ENCODE measurements around the gene CCDC107. TPM values are rescaled to one million over a fixed set of nuclear protein-coding genes. Genes with fewer than 3 reads are reported as not detected.
A peak's percentile ranks its signal among the peaks of the same experiment; 100 is the strongest.
"Not testable (repeated sequence)": the region's sequence is repeated elsewhere in the genome, so short reads cannot be mapped to it uniquely, and the experiment has no call there.

The CCDC107 gene, protein sequence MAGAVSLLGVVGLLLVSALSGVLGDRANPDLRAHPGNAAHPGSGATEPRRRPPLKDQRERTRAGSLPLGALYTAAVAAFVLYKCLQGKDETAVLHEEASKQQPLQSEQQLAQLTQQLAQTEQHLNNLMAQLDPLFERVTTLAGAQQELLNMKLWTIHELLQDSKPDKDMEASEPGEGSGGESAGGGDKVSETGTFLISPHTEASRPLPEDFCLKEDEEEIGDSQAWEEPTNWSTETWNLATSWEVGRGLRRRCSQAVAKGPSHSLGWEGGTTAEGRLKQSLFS
- polyA plus RNA-seq (2012; ENCODE audit: missing spikeins), result 12.7 TPM

DNA sequence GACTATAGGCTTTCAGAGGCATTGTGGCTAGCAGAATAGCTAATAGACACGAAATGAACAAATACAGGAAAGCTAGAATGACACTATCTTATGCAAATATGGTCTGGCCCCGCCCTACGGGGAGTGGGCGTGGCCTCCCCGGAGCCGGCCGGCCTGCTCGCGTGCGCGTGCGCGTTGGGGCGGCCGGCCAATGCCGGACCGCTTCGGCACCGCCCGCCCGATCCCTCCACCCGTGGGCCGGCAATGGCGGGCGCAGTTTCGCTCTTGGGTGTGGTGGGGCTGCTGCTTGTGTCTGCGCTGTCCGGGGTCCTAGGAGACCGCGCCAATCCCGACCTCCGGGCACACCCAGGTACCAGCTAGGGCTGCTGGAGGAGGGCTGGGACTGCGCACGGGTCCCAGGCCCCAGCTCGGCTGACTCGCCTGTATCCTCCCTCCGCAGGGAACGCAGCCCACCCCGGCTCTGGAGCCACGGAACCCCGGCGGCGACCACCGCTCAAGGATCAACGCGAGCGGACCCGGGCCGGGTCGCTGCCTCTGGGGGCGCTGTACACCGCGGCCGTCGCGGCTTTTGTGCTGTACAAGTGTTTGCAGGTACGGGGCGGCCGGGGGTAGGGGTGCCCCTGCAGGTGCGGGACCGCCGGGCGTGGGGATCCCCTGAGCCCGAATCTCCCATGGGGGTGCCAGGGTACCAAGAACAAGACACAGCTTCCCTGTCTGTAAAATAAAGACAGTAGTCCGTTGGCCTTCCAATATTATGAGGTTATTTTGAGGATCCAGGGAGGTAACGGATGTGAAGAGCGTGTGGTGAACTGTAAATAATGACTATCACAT lies at the start of gene CCDC107:
Gene CCDC107, plus strand, starts transcription at position 156 of the 831 bp plus-strand sequence. Its CDS starts 88 bp downstream, at position 244.
- peak; percentile 58 for FAIRE-seq
- TF ChIP-seq POLR2AphosphoS5 (IDR thresholded peaks at IDR 0.05; ENCODE audit: low read depth, low read length) (0 out of 2 replicates have a peak, but pooled peaks have one; percentile 42), TAF1 (IDR thresholded peaks at IDR 0.05; ENCODE audit: borderline replicate concordance, low read depth, low read length) (peak; percentile 58; the same call in 1 of the 2 replicates), POLR2A (IDR thresholded peaks at IDR 0.05; ENCODE audit: low read depth, low read length) (peak; percentile 77; the same call in 1 of the 2 replicates)
- DNase-seq (ENCODE audit: insufficient read length), result peak; percentile 87

DNA sequence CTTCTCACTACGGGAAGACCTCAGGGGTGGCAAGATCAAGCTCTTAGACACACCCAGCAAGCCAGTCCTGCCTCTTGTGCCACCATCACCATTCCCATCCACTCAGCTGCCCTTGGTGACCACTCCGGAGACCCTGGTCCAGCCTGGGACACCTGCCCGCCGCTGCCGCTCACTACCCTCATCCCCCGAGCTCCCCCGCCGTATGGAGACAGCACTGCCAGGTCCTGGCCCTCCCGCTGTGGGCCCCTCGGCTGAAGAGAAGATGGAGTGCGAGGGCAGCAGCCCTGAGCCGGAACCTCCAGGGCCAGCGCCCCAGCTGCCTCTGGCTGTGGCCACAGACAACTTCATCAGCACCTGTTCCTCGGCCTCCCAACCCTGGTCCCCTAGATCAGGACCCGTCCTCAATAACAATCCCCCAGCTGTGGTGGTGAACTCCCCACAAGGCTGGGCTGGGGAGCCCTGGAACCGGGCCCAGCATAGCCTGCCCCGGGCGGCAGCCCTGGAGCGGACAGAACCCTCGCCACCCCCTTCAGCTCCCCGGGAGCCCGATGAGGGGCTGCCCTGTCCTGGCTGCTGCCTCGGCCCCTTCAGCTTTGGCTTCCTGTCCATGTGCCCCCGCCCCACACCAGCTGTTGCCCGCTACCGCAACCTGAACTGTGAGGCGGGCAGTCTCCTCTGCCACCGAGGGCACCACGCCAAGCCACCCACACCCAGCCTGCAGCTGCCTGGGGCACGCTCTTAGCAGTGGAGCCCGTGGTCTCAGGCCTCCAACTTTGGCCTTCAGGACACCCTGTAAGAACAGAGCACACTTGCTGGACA lies 48.9 kb upstream of the CCDC107 start:
- TF ChIP-seq TAF1 (IDR thresholded peaks at IDR 0.05; ENCODE audit: borderline replicate concordance, low read depth, low read length) (no peak), POLR2AphosphoS5 (IDR thresholded peaks at IDR 0.05; ENCODE audit: low read depth, low read length) (no peak), POLR2A (IDR thresholded peaks at IDR 0.05; ENCODE audit: low read depth, low read length) (no peak)
- DNase-seq (ENCODE audit: insufficient read length), result no peak
- FAIRE-seq, result no peak

GRCh38 chr9:35609820-35610163 lies 48.3 kb upstream of the CCDC107 start:
- DNase-seq (ENCODE audit: insufficient read length), result no peak
- TF ChIP-seq POLR2AphosphoS5 (IDR thresholded peaks at IDR 0.05; ENCODE audit: low read depth, low read length) (no peak), POLR2A (IDR thresholded peaks at IDR 0.05; ENCODE audit: low read depth, low read length) (no peak), TAF1 (IDR thresholded peaks at IDR 0.05; ENCODE audit: borderline replicate concordance, low read depth, low read length) (no peak)
- FAIRE-seq, result no peak

GRCh38 chr9:35611230-35611797 lies 46.8 kb upstream of the CCDC107 start:
- DNase-seq (ENCODE audit: insufficient read length) (peak; percentile 46), FAIRE-seq (peak; percentile 58)
- TF ChIP-seq TAF1 (IDR thresholded peaks at IDR 0.05; ENCODE audit: borderline replicate concordance, low read depth, low read length), result no peak
- no peak for TF ChIP-seq POLR2A (IDR thresholded peaks at IDR 0.05; ENCODE audit: low read depth, low read length)

DNA sequence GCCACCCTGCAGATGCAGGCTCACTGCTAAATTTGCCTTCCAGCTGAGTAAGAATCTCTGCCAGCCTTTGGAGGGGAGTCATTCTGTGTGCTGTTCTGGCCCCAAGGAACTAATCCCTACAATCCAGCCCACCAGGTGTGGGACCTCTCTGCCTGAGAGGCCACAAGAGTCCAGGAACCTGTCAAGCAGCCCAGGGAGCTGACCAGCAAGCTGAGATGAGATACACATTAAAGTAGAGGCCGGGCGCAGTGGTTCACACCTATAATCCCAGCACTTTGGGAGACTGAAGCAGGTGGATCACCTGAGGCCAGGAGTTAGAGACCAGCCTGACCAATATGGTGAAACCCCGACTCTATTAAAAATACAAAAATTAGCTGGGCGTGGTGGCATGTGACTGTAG lies 46.0 kb upstream of the CCDC107 start:
- FAIRE-seq; DNase-seq (ENCODE audit: insufficient read length): not testable (repeated sequence)

- FAIRE-seq (no peak), DNase-seq (ENCODE audit: insufficient read length) (no peak)
- no peak for TF ChIP-seq TAF1 (IDR thresholded peaks at IDR 0.05; ENCODE audit: borderline replicate concordance, low read depth, low read length)
- no peak for TF ChIP-seq POLR2AphosphoS5 (IDR thresholded peaks at IDR 0.05; ENCODE audit: low read depth, low read length)
- no peak for TF ChIP-seq POLR2A (IDR thresholded peaks at IDR 0.05; ENCODE audit: low read depth, low read length)
Observed at GRCh38 chr9:35612843-35613242, 45.2 kb upstream of the CCDC107 start.

DNA sequence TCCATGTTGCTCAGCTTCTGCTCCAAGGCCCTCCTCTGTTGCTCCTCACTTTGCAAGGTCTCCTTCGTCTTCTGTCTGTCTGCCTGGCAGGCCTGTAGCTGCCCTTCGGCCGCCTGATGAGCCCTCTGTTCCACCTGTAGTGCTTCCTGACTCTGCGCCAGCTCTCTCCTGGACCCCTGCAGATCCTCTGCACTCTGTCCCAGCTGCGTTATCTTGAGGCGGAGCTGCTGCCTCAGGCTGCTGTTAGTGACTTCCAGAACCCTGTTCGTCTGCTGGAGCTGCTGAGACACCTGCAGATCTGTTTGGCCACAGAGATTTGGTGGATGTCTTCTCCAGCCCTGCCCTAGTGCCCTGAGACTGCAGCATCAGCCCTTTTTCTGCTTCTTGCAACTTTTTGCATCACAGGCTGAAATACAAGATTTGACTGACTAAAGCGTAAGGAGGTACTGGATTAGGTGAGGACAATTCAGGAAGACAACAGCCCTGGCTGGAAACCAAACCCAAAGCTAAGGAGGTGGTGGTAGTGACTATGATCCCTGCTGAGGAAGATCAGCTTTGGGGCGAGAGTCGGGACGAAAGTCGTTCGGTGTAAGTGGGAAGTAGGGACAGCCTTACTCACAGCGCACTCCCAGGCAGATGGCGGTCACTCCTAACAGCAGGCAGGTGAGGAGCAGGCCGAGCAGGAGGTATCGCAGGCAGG lies 42.0 kb upstream of the CCDC107 start:
- TF ChIP-seq POLR2A (IDR thresholded peaks at IDR 0.05; ENCODE audit: low read depth, low read length), result no peak
- TF ChIP-seq TAF1 (IDR thresholded peaks at IDR 0.05; ENCODE audit: borderline replicate concordance, low read depth, low read length), result no peak
- no peak for TF ChIP-seq POLR2AphosphoS5 (IDR thresholded peaks at IDR 0.05; ENCODE audit: low read depth, low read length)
- FAIRE-seq (peak; percentile 67), DNase-seq (ENCODE audit: insufficient read length) (no peak)

DNA sequence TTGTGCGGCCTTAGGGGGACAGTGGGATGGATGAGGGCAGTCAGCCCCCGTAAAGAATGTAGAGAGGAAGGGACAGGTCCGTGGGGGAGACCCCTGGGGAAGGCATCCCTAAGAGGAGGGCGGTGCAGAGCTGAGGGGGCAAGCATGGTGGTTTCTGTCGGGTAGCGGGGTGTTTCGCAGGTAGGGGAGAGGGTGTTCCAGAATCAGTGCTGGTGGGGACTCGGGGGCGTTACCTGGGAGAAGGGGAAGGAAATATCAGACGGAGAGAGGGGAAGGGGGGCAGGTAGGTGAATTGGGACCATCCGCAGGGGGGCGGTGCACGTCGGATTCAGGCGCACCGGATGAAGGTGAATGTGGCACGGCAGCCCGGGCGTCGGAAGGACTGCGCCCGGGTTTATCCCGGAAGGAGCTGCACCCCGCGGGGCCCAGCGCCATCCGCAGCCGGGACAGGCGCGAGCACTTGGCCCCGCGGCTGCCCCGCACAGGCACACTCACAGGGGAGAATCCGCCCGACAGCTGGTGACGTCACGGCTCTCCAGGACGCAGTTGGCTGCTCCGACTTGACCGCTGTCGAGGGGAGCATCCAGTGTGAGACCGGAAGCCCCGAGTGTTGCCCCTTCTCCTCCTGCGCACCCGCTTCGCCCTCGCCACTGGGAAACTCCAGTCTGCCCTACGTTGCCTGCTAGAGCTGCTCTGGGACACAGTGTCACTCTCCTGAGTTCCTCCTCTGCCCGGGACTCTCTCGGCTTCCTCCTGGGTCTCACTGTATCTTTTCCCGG lies 41.2 kb upstream of the CCDC107 start:
- DNase-seq (ENCODE audit: insufficient read length) (peak; percentile 79), FAIRE-seq (peak; percentile 90)
- TF ChIP-seq TAF1 (IDR thresholded peaks at IDR 0.05; ENCODE audit: borderline replicate concordance, low read depth, low read length), result no peak
- peak; percentile 57; the same call in 1 of the 2 replicates for TF ChIP-seq POLR2A (IDR thresholded peaks at IDR 0.05; ENCODE audit: low read depth, low read length)
- peak; percentile 57; the same call in 1 of the 2 replicates for TF ChIP-seq POLR2AphosphoS5 (IDR thresholded peaks at IDR 0.05; ENCODE audit: low read depth, low read length)

- FAIRE-seq, result no peak
- TF ChIP-seq POLR2A (IDR thresholded peaks at IDR 0.05; ENCODE audit: low read depth, low read length) (no peak), TAF1 (IDR thresholded peaks at IDR 0.05; ENCODE audit: borderline replicate concordance, low read depth, low read length) (no peak), POLR2AphosphoS5 (IDR thresholded peaks at IDR 0.05; ENCODE audit: low read depth, low read length) (no peak)
Observed at GRCh38 chr9:35617548-35617947, 40.5 kb upstream of the CCDC107 start.

DNA sequence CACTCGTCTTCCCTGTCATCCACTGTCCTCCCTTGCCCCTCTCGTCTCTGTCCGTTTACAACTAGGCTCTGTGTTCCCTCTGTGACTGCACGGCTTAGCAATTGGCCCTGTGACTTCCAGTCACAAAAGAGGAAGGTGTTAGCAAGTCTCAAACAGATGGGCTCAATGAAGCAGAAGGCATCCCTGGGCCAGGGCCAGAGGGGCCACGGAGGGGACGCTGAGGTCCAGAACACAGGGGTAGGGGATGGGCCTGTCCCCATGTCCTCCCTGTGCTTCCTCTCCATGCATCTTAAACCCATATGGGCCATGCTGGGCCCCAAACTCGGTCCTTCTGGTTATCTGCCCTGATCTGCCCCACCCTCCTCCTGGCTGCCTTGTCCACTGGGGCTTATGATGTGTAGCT lies 39.8 kb upstream of the CCDC107 start, which contains the start of gene CD72:
Gene CD72, minus strand, starts transcription at position 89 of the 403 bp plus-strand sequence. CDS start 110 bp downstream, outside the sequence.
- FAIRE-seq (peak; percentile 86), DNase-seq (ENCODE audit: insufficient read length) (no peak)
- TF ChIP-seq TAF1 (IDR thresholded peaks at IDR 0.05; ENCODE audit: borderline replicate concordance, low read depth, low read length) (no peak), POLR2A (IDR thresholded peaks at IDR 0.05; ENCODE audit: low read depth, low read length) (0 out of 2 replicates have a peak, but pooled peaks have one; percentile 24)

More at GRCh38 chr9:35617548-35617947, 40.5 kb upstream of the CCDC107 start:
- DNase-seq (ENCODE audit: insufficient read length), result no peak
